OCI-LY1 (cell line): ENCODE data around the gene ASMTL.

Experiments
- H2AFZ ChIP-seq: fragments of 200-600 bp; sonication (generic), shearing (Covaris generic); 2 replicates; pipeline ENCODE4 v1.6.0; 2014; ENCODE audit warnings: antibody characterized with exemption, mild to moderate bottlenecking, low read length
- H3F3A ChIP-seq: fragments of 200-600 bp; sonication (generic), shearing (Covaris generic); 2 replicates; pipeline ENCODE4 v1.6.0; 2014; ENCODE audit warnings: mild to moderate bottlenecking, antibody characterized with exemption, low read length, moderate library complexity; ENCODE audit not compliant: insufficient read depth
- H3K27ac ChIP-seq: fragments of 200-600 bp; sonication (generic); 2 replicates; pipeline ENCODE4 v1.5.1; 2014; ENCODE audit warnings: low read length, mixed run types, mild to moderate bottlenecking, low read depth; ENCODE audit not compliant: poor library complexity, severe bottlenecking
- H3K27me3 ChIP-seq: fragments of 200-600 bp; sonication (generic); 2 replicates; pipeline ENCODE4 v1.6.0; 2014; ENCODE audit warnings: antibody characterized with exemption, mild to moderate bottlenecking, low read length, moderate library complexity; ENCODE audit not compliant: insufficient read depth
- H3K36me3 ChIP-seq: fragments of 200-600 bp; sonication (generic); 2 replicates; pipeline ENCODE4 v1.6.1; 2014; ENCODE audit warnings: mild to moderate bottlenecking, antibody characterized with exemption, low read length, moderate library complexity, mixed read lengths; ENCODE audit not compliant: insufficient read depth
- H3K4me1 ChIP-seq: fragments of 200-600 bp; sonication (generic); 2 replicates; pipeline ENCODE4 v1.5.1; 2014; ENCODE audit warnings: mild to moderate bottlenecking, low read length, moderate library complexity; ENCODE audit not compliant: insufficient read depth, severe bottlenecking
- H3K4me2 ChIP-seq: fragments of 200-600 bp; sonication (generic), shearing (Covaris generic); 2 replicates; pipeline ENCODE4 v1.6.1; 2014; ENCODE audit warnings: low read length
- H3K4me3 ChIP-seq: fragments of 200-600 bp; sonication (generic); 2 replicates; pipeline ENCODE4 v1.5.1; 2014; ENCODE audit warnings: low read length, low read depth, mild to moderate bottlenecking, mixed read lengths; ENCODE audit not compliant: poor library complexity, severe bottlenecking
- H3K79me2 ChIP-seq: fragments of 200-600 bp; shearing (Covaris generic); 2 replicates; pipeline ENCODE4 v1.6.1; 2016; ENCODE audit warnings: mixed run types, low read length, mixed read lengths; ENCODE audit not compliant: insufficient read depth
- H3K9ac ChIP-seq: fragments of 200-600 bp; sonication (generic), shearing (Covaris generic); 2 replicates; pipeline ENCODE4 v1.6.1; 2014; ENCODE audit warnings: mild to moderate bottlenecking, low read length, mixed read lengths
- H3K9me2 ChIP-seq: fragments of 200-600 bp; sonication (generic), shearing (Covaris generic); 2 replicates; pipeline ENCODE4 v1.6.1; 2014; ENCODE audit warnings: low read depth, mild to moderate bottlenecking, low read length, mixed read lengths
- H3K9me3 ChIP-seq: fragments of 200-600 bp; shearing (Covaris generic); 2 replicates; pipeline ENCODE4 v1.6.1; 2014; ENCODE audit warnings: low read length, mixed read lengths
- H4K20me1 ChIP-seq: fragments of 200-600 bp; sonication (generic), shearing (Covaris generic); 2 replicates; pipeline ENCODE4 v1.6.0; 2016; ENCODE audit warnings: mild to moderate bottlenecking, low read length; ENCODE audit not compliant: insufficient read depth
- EZH2 ChIP-seq: fragments of 200-600 bp; sonication (generic), shearing (Covaris generic); IDR thresholded peaks from 2 replicates; pipeline ENCODE4 v1.8.0; 2017; ENCODE audit warnings: borderline replicate concordance, mixed run types, mild to moderate bottlenecking, antibody characterized with exemption, low read length, moderate library complexity, mixed read lengths
- TF ChIP-seq, protein P1 (sequence below): fragments of 200-600 bp; sonication (generic), shearing (Covaris generic); IDR thresholded peaks from 2 replicates; pipeline ENCODE4 v1.5.1; 2017; ENCODE audit warnings: mild to moderate bottlenecking, antibody characterized with exemption, low read length, moderate library complexity, mixed read lengths

Gene ASMTL

GRCh38 chrX:1395646-1396216 is 57.0 kb downstream of the ASMTL start:
- no peaks in the 10 kb centered on the region for H3K9me2 ChIP-seq
- no peaks in the 10 kb centered on the region for H3F3A ChIP-seq
- H3K4me3 ChIP-seq: no peak overlapping the region
- H3K9me3 ChIP-seq: no peaks in the 10 kb centered on the region
- H3K9ac ChIP-seq: no peak overlapping the region
- H3K27me3 ChIP-seq: no peaks in the 10 kb centered on the region
- H3K79me2 ChIP-seq: peaks cover 22% of the 10 kb centered on the region
- no peaks in the 10 kb centered on the region for H4K20me1 ChIP-seq
- H2AFZ ChIP-seq: no peak overlapping the region
- no peak for TF ChIP-seq EZH2
- TF ChIP-seq, protein P1, sequence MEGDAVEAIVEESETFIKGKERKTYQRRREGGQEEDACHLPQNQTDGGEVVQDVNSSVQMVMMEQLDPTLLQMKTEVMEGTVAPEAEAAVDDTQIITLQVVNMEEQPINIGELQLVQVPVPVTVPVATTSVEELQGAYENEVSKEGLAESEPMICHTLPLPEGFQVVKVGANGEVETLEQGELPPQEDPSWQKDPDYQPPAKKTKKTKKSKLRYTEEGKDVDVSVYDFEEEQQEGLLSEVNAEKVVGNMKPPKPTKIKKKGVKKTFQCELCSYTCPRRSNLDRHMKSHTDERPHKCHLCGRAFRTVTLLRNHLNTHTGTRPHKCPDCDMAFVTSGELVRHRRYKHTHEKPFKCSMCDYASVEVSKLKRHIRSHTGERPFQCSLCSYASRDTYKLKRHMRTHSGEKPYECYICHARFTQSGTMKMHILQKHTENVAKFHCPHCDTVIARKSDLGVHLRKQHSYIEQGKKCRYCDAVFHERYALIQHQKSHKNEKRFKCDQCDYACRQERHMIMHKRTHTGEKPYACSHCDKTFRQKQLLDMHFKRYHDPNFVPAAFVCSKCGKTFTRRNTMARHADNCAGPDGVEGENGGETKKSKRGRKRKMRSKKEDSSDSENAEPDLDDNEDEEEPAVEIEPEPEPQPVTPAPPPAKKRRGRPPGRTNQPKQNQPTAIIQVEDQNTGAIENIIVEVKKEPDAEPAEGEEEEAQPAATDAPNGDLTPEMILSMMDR: no peak
- H3K4me1 ChIP-seq: peaks cover 29% of the 10 kb centered on the region
- H3K27ac ChIP-seq: no peak overlapping the region
- peaks cover 69% of the 10 kb centered on the region for H3K36me3 ChIP-seq
- H3K4me2 ChIP-seq: no peak overlapping the region

DNA sequence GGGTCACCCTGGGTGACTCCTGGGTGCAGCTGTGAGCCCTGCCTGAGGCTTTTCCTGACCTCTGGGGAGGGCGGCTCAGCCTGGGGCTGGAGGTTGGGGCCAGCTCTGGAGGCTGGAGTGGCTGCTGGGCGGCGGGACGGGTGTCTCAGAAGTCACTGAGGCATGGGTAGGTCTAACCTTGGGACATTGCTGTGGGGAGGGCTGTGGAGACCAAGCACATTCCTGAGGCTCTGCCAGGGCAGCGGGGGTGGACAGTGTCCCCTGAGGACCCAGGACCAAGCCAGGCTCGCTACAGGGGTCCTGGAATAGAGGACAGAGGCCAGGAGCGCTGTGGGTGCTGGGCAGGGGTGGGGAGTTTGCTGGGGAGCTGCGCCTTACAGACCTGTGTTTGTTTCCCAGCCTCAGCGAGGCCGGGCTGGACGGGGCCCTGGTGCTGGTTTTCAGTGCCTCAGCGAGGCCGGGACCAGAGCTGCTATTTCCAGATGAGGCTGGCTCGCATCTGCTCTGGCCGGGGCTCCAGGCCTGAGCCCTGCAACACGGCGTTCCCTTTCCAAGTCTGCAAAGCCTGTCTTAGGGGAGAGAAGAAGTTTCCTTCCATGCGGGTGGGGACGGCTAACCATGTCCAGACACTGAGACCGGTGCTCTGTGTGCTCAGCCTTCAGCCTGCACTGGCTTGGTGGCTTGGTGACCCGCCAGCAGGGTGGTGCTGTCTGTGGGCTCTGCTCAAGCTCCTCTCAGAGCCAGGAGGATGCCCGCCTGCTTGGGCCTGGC is 57.8 kb downstream of the ASMTL start:
- H3K27ac ChIP-seq: no peak overlapping the region
- H3K27me3 ChIP-seq: no peaks in the 10 kb centered on the region
- peaks cover 31% of the 10 kb centered on the region for H3K79me2 ChIP-seq
- H3K36me3 ChIP-seq: peaks cover 71% of the 10 kb centered on the region
- H3K4me2 ChIP-seq: no peak overlapping the region
- no peaks in the 10 kb centered on the region for H3K9me3 ChIP-seq
- no peak overlapping the region for H3K4me3 ChIP-seq
- TF ChIP-seq, protein P1: no peak
- TF ChIP-seq EZH2: no peak
- H4K20me1 ChIP-seq: no peaks in the 10 kb centered on the region
- H3K9ac ChIP-seq: no peak overlapping the region; the same call in 1 of the 2 replicates
- H3K4me1 ChIP-seq: peaks cover 38% of the 10 kb centered on the region
- no peaks in the 10 kb centered on the region for H3F3A ChIP-seq
- no peak overlapping the region for H2AFZ ChIP-seq
- H3K9me2 ChIP-seq: no peaks in the 10 kb centered on the region

DNA sequence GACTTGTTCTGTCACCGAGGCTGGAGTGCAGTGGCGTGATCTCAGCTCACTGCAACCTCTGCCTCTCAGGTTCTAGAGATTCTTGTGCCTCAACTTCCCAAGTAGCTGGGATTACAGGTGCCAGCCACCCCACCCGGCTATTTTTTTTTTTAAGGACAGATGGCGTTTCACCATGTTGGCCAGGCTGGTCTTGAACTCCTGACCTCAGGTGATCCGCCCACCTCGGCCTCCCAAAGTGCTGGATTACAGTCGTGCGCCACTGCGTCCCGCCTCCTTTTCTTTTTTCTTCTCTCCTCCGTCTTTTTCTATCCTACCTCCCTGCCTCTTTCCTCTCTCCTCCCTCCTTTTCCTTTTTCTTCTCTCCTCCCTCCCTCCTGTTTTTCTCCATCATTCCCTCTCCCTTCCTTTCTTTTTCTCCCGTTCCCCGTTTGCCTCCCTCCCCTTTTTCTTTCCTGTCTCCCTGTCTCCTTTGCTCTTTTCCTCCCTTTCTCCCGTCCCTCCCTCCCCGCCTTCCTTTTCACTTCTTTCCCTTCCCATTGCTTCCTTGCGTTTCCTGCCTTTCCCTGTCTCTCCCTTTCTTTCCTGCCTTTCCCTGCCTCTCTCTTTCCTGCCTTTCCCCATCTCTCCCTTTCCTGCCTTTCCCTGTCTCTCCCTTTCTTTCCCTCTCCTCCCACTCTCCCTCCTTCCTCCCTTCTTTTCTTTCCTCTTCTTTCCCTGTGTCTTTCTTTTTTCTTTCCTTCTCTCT is 58.7 kb downstream of the ASMTL start:
- Histone ChIP-seq H3F3A (no peaks in the 10 kb centered on the region), H2AFZ (no peak overlapping the region), H3K36me3 (peaks cover 71% of the 10 kb centered on the region), H3K27ac (no peak overlapping the region), H3K9me3 (no peaks in the 10 kb centered on the region), H3K4me3 (peak overlapping the region; percentile 98), H3K4me1 (peaks cover 38% of the 10 kb centered on the region), H4K20me1 (no peaks in the 10 kb centered on the region), H3K9me2 (no peaks in the 10 kb centered on the region), H3K4me2 (peak overlapping the region; percentile 82; the same call in 1 of the 2 replicates), H3K9ac (no peak overlapping the region; the same call in 1 of the 2 replicates), H3K27me3 (no peaks in the 10 kb centered on the region), H3K79me2 (peaks cover 32% of the 10 kb centered on the region)
- TF ChIP-seq, protein P1: no peak
- no peak for TF ChIP-seq EZH2
